Suprapubic skin (tissue), 3 donors: Measurements from ENCODE around the gene PHETA1.

Source experiments
- CTCF ChIP-seq, 2 donors: fragments of 200-600 bp in 1 of 2; fragments of 450-650 bp in 1 of 2; sonication (generic) in 1 of 2; IDR thresholded peaks; one replicate each; pipeline ENCODE4 v1.5.1; 2016 to 2019; ENCODE audit warnings: antibody characterized with exemption in 2 of 2, mild to moderate bottlenecking in 1 of 2, moderate library complexity in 1 of 2
- EP300 ChIP-seq: sonication (generic); formaldehyde crosslinking; IDR thresholded peaks from one replicate; pipeline ENCODE4 v1.6.1; 2017; ENCODE audit warnings: antibody characterized with exemption
- POLR2A ChIP-seq, 2 donors: fragments of 450-650 bp; IDR thresholded peaks; one replicate each; pipeline ENCODE4 v1.6.1; 2017; ENCODE audit warnings: antibody characterized with exemption in 2 of 2, mild to moderate bottlenecking in 2 of 2, moderate library complexity in 2 of 2

GRCh38 chr12:111414711-111415252 lies 45.9 kb upstream of the PHETA1 start:
- TF ChIP-seq CTCF (IDR thresholded peaks at IDR 0.05) (no peak), POLR2A (IDR thresholded peaks at IDR 0.05) (no peak), EP300 (no peak)
